ENCODE data around the gene NETO1. TPM values are rescaled to one million over a fixed set of nuclear protein-coding genes. Genes with fewer than 3 reads are reported as not detected.

Gene NETO1
- total RNA-seq, 2 experiments from 2014 or later, result not detected

DNA sequence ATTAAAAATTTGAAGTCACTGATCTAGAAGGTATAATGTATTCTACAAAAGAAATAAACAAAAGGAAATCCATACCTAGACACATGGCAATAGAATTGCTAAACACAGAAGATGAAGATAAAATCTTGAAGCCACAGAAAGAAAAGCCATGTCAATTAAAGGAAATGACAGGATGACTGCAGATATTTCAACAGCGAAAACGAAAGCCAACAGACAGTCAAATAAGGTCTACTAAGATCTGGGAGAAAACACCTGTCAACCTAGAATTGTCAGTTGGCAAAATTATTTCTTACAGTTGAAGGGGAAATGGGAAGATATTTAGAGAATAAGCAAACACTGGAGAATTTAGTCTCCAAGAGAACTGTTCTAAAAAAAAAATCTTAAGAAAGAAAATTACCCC is 39.2 kb downstream of the NETO1 start:
- POLR2A ChIA-PET, result no interaction called here
- Mint-ChIP-seq H3K36me3 (no peaks in the 10 kb centered on the region), H3K4me3 (no peak overlapping the region), H3K4me1 (no peaks in the 10 kb centered on the region), H3K9me3 (no peaks in the 10 kb centered on the region), H3K27me3 (no peaks in the 10 kb centered on the region), H3K27ac (no peak overlapping the region)
- DNase-seq (no peak), ATAC-seq (ENCODE audit: low read depth) (no peak)

DNA sequence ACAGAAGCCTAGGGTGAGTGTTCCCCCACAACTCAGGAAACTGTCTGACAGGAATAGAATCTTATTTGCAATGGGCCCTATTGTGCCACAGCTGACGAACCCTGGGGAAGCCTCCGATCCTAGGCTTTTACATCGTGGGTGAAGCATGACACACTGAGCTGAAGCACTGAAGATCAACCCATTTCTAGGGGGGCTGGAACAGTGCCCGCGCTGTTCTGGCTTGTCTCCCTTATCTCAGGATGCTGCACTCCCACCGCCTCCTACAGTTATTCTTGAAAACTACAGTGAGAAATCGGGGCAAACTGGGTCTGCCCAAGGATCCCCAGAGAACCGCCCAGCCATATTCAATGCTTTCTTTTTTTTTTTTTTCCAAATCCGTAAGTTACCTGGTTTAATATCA is 41.1 kb downstream of the NETO1 start:
- H3K4me3 Mint-ChIP-seq, result no peak overlapping the region
- POLR2A ChIA-PET, result no interaction called here

GRCh38 chr18:72823345-72823744 is 44.4 kb downstream of the NETO1 start:
- Mint-ChIP-seq H3K4me1 (no peaks in the 10 kb centered on the region), H3K27ac (no peak overlapping the region), H3K36me3 (no peaks in the 10 kb centered on the region), H3K27me3 (no peaks in the 10 kb centered on the region), H3K4me3 (no peak overlapping the region), H3K9me3 (no peaks in the 10 kb centered on the region)
- ATAC-seq (ENCODE audit: low read depth) (no peak), DNase-seq (no peak)
- POLR2A ChIA-PET, result no interaction called here

More for the DNA sequence above, 41.1 kb downstream of the NETO1 start:
- no peaks in the 10 kb centered on the region for H3K36me3 Mint-ChIP-seq
- no peaks in the 10 kb centered on the region for H3K9me3 Mint-ChIP-seq
- no peaks in the 10 kb centered on the region for H3K27me3 Mint-ChIP-seq
- ATAC-seq (ENCODE audit: low read depth), result no peak
- H3K27ac Mint-ChIP-seq, result no peak overlapping the region
- no peaks in the 10 kb centered on the region for H3K4me1 Mint-ChIP-seq
- no peak for DNase-seq

GRCh38 chr18:72822202-72822601 is 45.6 kb downstream of the NETO1 start:
- no peaks in the 10 kb centered on the region for H3K36me3 Mint-ChIP-seq
- H3K27me3 Mint-ChIP-seq, result no peaks in the 10 kb centered on the region
- no peak overlapping the region for H3K4me3 Mint-ChIP-seq
- POLR2A ChIA-PET, result no interaction called here
- no peak for ATAC-seq (ENCODE audit: low read depth)
- no peak overlapping the region for H3K27ac Mint-ChIP-seq
- H3K4me1 Mint-ChIP-seq, result no peaks in the 10 kb centered on the region
- no peaks in the 10 kb centered on the region for H3K9me3 Mint-ChIP-seq
- no peak for DNase-seq

DNA sequence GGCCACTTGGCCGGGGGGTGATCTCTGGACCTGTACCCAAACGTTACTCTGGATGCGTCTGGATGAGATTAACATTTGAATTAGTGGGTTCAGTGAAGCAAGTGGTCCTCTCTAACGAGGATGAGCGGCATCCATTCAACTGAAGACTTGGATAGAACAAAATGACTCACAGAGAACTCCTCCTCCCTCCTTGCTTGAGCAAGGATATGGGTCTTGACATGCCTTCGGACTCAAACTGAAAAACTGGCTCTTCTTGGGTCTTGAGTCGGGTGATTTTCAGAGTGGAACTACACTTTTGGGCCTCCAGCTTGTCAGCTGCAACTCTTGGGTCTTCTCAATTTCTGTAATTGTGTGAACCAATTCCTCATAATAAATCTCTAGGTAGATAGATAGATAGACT is 47.2 kb downstream of the NETO1 start:
- no peaks in the 10 kb centered on the region for H3K4me1 Mint-ChIP-seq
- peaks cover 1% of the 10 kb centered on the region for H3K9me3 Mint-ChIP-seq
- POLR2A ChIA-PET, result no interaction called here
- H3K27me3 Mint-ChIP-seq, result no peaks in the 10 kb centered on the region
- no peak for ATAC-seq (ENCODE audit: low read depth)
- no peak for DNase-seq
- no peak overlapping the region for H3K4me3 Mint-ChIP-seq
- no peak overlapping the region for H3K27ac Mint-ChIP-seq
- H3K36me3 Mint-ChIP-seq, result no peaks in the 10 kb centered on the region

- H3K27ac Mint-ChIP-seq, result no peak overlapping the region
- no peak overlapping the region for H3K4me3 Mint-ChIP-seq
- H3K36me3 Mint-ChIP-seq, result no peaks in the 10 kb centered on the region
- H3K27me3 Mint-ChIP-seq, result no peaks in the 10 kb centered on the region
- ATAC-seq (ENCODE audit: low read depth) (no peak), DNase-seq (no peak)
- H3K9me3 Mint-ChIP-seq, result peaks cover 1% of the 10 kb centered on the region
- H3K4me1 Mint-ChIP-seq, result no peaks in the 10 kb centered on the region
- POLR2A ChIA-PET, result no interaction called here
Measured at GRCh38 chr18:72819050-72819449, 48.7 kb downstream of the NETO1 start.

- H3K27me3 Mint-ChIP-seq, result no peaks in the 10 kb centered on the region
- ATAC-seq (ENCODE audit: low read depth), result no peak
Measured at GRCh38 chr18:72811047-72811446, 56.7 kb downstream of the NETO1 start.

GRCh38 chr18:72808680-72809079 is 59.1 kb downstream of the NETO1 start:
- ATAC-seq (ENCODE audit: low read depth) (no peak), DNase-seq (no peak)
- Mint-ChIP-seq H3K9me3 (no peaks in the 10 kb centered on the region), H3K36me3 (no peaks in the 10 kb centered on the region), H3K4me1 (no peaks in the 10 kb centered on the region), H3K27me3 (no peaks in the 10 kb centered on the region), H3K4me3 (no peak overlapping the region), H3K27ac (no peak overlapping the region)
- POLR2A ChIA-PET, result no interaction called here

More at GRCh38 chr18:72811047-72811446, 56.7 kb downstream of the NETO1 start:
- H3K9me3 Mint-ChIP-seq, result no peaks in the 10 kb centered on the region
- no peak overlapping the region for H3K27ac Mint-ChIP-seq
- no peak for DNase-seq
- H3K4me1 Mint-ChIP-seq, result no peaks in the 10 kb centered on the region
- H3K36me3 Mint-ChIP-seq, result no peaks in the 10 kb centered on the region
- POLR2A ChIA-PET, result no interaction called here
- H3K4me3 Mint-ChIP-seq, result no peak overlapping the region

- H3K27ac Mint-ChIP-seq, result no peak overlapping the region
- H3K4me1 Mint-ChIP-seq, result no peaks in the 10 kb centered on the region
- DNase-seq, result no peak
- no peaks in the 10 kb centered on the region for H3K9me3 Mint-ChIP-seq
- ATAC-seq (ENCODE audit: low read depth), result no peak
- no peak overlapping the region for H3K4me3 Mint-ChIP-seq
- no peaks in the 10 kb centered on the region for H3K36me3 Mint-ChIP-seq
- POLR2A ChIA-PET, result no interaction called here
- no peaks in the 10 kb centered on the region for H3K27me3 Mint-ChIP-seq
Measured at GRCh38 chr18:72799106-72799505, 68.7 kb downstream of the NETO1 start.

GRCh38 chr18:72783530-72783929 is 84.3 kb downstream of the NETO1 start:
- Mint-ChIP-seq H3K27ac (no peak overlapping the region), H3K36me3 (no peaks in the 10 kb centered on the region), H3K4me1 (no peaks in the 10 kb centered on the region), H3K4me3 (no peak overlapping the region), H3K9me3 (no peaks in the 10 kb centered on the region), H3K27me3 (no peaks in the 10 kb centered on the region)
- DNase-seq (no peak), ATAC-seq (ENCODE audit: low read depth) (no peak)
- POLR2A ChIA-PET, result no interaction called here

GRCh38 chr18:72774914-72775313 is 92.9 kb downstream of the NETO1 start:
- H3K9me3 Mint-ChIP-seq, result no peaks in the 10 kb centered on the region

DNA sequence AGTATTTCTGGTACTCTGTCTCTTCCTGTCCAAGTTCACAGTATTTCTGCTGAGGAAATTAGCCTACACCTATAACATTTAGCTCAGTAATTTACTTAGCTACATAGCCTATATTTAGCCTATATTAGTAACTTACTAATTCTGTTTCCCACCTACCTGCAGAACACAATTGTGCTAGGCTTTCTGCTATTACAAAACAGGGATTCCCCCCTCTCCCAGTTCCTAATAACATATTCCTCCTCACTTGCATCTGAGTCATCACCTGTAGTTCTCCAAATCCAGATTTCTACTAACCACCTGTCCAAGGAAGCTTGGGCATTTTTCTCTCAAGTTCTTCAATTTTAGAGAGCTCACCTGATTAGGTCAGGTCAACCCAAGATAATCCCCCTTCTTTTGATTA is 94.9 kb downstream of the NETO1 start:
- H3K4me3 Mint-ChIP-seq, result no peak overlapping the region
- DNase-seq, result no peak
- H3K36me3 Mint-ChIP-seq, result no peaks in the 10 kb centered on the region
- no peak for ATAC-seq (ENCODE audit: low read depth)
- no peaks in the 10 kb centered on the region for H3K4me1 Mint-ChIP-seq
- POLR2A ChIA-PET, result no interaction called here
- H3K27ac Mint-ChIP-seq, result no peak overlapping the region
- H3K27me3 Mint-ChIP-seq, result no peaks in the 10 kb centered on the region
- H3K9me3 Mint-ChIP-seq, result no peaks in the 10 kb centered on the region

More at GRCh38 chr18:72774914-72775313, 92.9 kb downstream of the NETO1 start:
- Mint-ChIP-seq H3K27ac (no peak overlapping the region), H3K36me3 (no peaks in the 10 kb centered on the region), H3K4me3 (no peak overlapping the region), H3K4me1 (no peaks in the 10 kb centered on the region), H3K27me3 (no peaks in the 10 kb centered on the region)
- DNase-seq (no peak), ATAC-seq (ENCODE audit: low read depth) (no peak)
- POLR2A ChIA-PET, result no interaction called here

DNA sequence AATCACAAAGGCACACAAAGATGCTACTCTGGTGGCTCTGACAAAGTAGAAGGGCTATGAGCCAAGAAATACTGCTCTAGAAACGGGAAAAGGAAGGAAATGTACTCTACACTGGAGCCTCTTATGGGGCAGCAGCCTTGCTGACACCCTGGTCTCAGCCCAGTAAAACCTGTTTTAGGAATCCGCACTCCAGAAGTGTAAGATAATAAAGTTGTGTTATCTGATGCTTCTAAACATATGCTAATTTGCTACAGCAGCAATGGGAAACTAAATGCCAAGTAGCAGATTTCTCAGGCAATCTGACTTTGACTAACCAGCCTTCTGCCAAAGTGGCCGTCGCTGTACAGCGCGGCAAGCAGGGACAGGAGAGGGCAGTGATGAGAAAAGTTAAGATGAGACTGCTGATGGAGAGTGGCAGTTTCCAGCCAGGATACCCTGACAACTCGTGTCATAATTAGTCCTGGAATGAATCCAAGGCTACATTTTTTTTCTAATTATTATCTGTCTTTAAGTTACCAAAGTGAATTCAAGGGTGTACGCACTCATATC is 99.0 kb downstream of the NETO1 start:
- no peak overlapping the region for H3K27ac Mint-ChIP-seq
- H3K9me3 Mint-ChIP-seq, result no peaks in the 10 kb centered on the region
- no peaks in the 10 kb centered on the region for H3K4me1 Mint-ChIP-seq
- no peak overlapping the region for H3K4me3 Mint-ChIP-seq
- H3K27me3 Mint-ChIP-seq, result no peaks in the 10 kb centered on the region
- POLR2A ChIA-PET, result no interaction called here
- ATAC-seq (ENCODE audit: low read depth) (no peak), DNase-seq (no peak)
- H3K36me3 Mint-ChIP-seq, result no peaks in the 10 kb centered on the region

- Mint-ChIP-seq H3K36me3 (no peaks in the 10 kb centered on the region), H3K4me1 (no peaks in the 10 kb centered on the region), H3K27ac (no peak overlapping the region), H3K27me3 (no peaks in the 10 kb centered on the region), H3K9me3 (no peaks in the 10 kb centered on the region), H3K4me3 (no peak overlapping the region)
- ATAC-seq (ENCODE audit: low read depth), result no peak
- POLR2A ChIA-PET, result no interaction called here
- DNase-seq, result no peak
Measured at GRCh38 chr18:72762515-72763122, 105.2 kb downstream of the NETO1 start.

- ATAC-seq (ENCODE audit: low read depth), result no peak
- no peak overlapping the region for H3K27ac Mint-ChIP-seq
- no peaks in the 10 kb centered on the region for H3K9me3 Mint-ChIP-seq
- H3K4me1 Mint-ChIP-seq, result no peaks in the 10 kb centered on the region
- H3K4me3 Mint-ChIP-seq, result no peak overlapping the region
- no peak for DNase-seq
- POLR2A ChIA-PET, result no interaction called here
- no peaks in the 10 kb centered on the region for H3K36me3 Mint-ChIP-seq
- H3K27me3 Mint-ChIP-seq, result no peaks in the 10 kb centered on the region
Measured at GRCh38 chr18:72752220-72752619, 115.6 kb downstream of the NETO1 start.

All from activated naive CD8-positive, alpha-beta T cell treated with anti-CD3 and anti-CD28 coated beads, Interleukin-2, amount 10 ng/mL, durations not matched to agents 7 days and 5 days (primary cell).